LHCN-M2 (cell line): Measurements from ENCODE around the gene CYB5R4. TPM values are rescaled to one million over a fixed set of nuclear protein-coding genes. Genes with fewer than 3 reads are reported as not detected.

ENCODE experiments used
- DNase-seq: peaks from one replicate; pipeline ENCODE4 v3.0.0-alpha.2; 2012; ENCODE audit warnings: low read depth
- polyA plus RNA-seq: library from polyadenylated mRNA; unstranded; fragments of >200 nt; gene quantifications from one replicate; pipeline ENCODE4 v1.2.1, GENCODE V29; 2012; ENCODE audit warnings: missing spikeins
- total RNA-seq: library from RNA; depleted of rRNA; stranded (reverse); fragments of >200 nt; gene quantifications from 2 replicates; pipeline ENCODE4 v1.2.3, GENCODE V29; 2014; rRNA removed

CYB5R4 gene, protein sequence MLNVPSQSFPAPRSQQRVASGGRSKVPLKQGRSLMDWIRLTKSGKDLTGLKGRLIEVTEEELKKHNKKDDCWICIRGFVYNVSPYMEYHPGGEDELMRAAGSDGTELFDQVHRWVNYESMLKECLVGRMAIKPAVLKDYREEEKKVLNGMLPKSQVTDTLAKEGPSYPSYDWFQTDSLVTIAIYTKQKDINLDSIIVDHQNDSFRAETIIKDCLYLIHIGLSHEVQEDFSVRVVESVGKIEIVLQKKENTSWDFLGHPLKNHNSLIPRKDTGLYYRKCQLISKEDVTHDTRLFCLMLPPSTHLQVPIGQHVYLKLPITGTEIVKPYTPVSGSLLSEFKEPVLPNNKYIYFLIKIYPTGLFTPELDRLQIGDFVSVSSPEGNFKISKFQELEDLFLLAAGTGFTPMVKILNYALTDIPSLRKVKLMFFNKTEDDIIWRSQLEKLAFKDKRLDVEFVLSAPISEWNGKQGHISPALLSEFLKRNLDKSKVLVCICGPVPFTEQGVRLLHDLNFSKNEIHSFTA
- 18.4 and 25.8 TPM in 2 replicates for total RNA-seq
- polyA plus RNA-seq = 9.0 TPM

DNA sequence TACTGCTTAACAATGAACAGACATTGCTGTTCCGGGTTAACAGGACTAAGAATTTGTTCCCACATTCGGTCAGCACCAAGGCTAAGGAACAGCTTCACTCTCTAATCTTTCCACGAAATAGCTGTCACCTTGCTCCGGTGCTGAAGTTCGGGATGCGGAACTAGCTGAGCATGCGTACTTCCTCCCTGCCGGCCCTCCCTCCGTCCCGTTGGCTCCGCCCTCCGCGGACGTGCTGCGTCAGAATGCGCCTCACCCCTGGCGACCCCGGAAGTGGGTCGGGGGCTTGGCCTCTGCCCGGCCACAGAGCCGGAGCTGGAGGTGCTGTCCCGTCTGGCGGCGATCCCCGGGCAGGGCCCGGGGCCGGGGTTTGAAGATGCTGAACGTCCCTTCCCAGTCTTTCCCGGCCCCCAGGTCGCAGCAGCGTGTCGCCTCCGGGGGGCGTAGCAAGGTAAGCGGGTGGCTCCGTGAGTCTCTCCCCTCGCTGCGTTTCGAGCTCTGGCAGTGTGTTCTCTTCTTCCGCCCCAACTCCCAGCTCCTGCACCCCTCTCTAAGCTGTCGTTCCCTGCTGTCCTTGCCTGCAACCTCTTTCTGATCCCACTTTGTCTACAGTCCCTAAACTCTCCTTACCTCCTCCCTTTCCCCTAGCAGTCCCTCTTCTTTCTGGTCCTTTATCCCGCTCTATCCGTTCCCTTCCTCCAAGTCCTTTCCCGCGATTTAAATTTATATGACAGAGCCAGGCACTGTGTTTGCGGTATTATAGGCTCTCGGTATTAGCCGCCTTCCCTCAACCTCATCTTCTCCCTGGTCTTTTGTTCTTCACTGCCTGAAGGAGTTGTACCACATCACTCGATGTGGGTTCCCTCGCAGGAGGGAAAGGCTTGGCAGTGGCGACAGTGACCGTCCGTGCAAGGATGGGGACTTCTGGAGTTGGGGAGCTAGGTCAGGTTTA lies at the start of gene CYB5R4:
TSS of gene CYB5R4 (plus strand) at position 280 of the 949 bp plus-strand sequence. CDS start at position 374, 94 bp downstream.
- DNase-seq = peak; percentile 95

DNA sequence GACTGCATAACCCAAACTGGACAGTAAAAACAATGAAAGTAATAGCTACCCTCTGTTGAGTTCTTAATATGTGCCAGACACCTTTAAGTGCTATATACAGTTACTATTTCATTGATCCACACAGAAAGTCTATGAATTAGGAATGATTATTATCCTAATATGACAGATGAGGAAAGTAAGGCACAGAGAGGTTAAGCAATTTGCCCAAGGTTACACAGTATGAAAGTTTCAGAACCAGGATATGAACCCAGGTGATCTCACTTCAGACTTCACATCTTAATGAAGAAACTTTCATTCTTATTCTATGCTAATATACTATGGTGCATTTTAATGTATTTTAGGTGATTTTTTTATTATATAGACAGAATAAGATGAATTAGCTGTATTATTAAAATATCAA lies 46.9 kb upstream of the CYB5R4 start:
- no peak for DNase-seq

DNA sequence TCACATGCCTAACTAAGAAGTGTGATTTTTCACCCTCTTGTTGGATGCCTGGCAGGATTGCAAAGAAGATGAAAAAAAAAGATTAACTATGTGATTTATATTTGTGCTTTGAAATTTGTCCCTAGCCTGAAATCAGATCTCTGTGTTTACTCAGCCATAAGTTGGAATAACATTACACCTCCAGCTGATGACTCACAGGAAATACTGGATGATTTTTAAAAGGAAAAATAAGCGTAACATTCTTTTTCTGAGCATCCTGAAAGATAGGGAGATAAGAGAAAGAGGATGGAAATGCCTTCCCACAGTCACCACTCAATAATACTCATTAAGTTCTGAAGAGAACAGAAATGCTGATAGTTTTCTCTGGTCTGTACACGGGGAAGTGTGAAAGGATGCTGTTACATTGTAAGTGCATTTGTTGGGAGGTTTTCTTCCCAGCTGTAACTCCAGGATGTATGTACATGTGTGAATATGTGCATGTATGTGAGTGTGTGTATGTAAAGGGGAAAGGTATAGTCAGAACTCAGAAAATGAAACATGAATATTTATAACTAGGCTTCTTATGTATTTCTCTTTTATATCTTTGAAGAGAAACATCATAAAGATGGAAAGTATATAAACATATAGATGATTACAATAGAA lies 43.7 kb upstream of the CYB5R4 start:
- peak; percentile 57 for DNase-seq

DNA sequence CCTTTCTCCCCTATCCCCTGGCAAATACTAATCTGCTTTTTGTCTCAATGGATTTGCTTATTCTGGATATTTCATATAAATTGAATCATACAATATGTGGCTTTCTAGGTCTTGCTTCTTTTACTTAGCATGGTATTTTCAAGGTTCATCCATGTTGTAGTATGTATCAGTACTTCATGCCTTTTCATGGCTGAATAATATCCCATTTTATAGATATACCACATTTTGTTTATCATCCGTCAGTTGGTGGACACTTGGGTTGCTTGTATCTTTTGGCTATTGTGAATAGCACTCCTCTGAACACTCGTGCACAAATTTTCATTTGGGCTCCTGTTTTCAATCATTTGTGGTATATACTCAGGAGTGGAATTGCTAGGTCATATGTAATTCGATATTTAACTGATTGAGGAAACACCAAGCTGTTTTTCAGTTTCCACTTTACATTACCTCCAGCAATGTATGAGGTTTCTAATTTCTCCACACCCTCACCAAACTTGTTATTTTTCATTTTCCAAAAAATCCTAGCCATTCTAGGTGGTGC lies 36.8 kb upstream of the CYB5R4 start:
- DNase-seq = no peak

DNA sequence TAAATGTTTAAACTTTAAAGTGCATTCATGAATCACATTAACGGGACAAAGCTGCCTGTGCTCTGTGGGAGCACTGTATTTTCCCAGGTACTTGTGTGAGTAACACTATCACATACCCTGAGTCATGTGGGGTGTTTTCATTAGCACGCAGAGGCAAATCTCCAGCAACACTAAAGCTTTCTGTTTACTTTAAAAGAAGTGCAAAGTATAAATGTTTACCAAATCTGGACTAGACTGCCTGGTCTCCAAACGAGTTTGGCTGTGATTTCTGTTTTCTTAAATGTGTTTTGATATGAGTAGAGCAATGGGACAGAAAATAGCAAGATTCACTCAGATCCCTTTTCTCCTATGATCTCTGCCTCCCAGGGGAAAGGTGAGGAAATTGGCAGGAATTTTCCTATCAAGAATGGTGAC lies 35.1 kb upstream of the CYB5R4 start:
- DNase-seq = peak; percentile 23

DNA sequence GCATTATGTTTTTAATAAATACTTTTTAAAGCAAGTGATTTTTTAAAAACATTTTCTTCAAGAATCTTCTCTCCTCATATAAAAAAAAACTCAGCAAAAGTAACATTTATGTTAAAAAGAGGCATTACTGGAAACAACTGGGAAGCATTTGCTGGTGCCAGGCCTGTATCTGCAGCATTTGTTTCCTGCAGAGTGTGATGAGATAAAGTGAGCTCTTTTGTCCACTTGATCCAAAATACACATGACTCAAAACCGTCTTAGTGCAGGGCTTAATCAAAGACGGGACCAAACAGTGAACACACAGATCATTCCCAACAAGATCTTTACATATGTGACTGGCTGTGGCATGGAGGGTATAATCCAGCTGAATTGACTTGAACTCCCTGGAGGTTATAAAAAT lies 34.7 kb upstream of the CYB5R4 start:
- DNase-seq = no peak

DNA sequence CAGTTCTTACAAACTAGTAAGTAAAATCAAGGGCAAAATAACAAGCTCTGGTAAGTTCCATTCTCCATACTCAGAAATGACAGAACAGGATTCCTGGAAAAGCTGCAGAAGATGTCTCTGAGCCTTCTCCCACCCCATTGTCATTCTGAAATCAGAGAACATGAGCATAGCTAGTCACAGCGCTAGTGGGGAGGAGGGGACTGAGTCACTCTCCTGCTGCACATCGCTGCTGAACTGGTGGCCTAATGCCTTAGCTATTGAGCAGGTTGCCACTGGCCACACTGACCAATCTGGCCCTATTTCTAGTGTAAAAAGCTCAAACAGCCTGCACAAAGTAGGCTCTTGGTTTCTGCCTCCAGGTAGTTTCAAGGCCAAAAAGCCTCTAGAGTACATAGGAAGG lies 32.4 kb upstream of the CYB5R4 start:
- DNase-seq = no peak

DNA sequence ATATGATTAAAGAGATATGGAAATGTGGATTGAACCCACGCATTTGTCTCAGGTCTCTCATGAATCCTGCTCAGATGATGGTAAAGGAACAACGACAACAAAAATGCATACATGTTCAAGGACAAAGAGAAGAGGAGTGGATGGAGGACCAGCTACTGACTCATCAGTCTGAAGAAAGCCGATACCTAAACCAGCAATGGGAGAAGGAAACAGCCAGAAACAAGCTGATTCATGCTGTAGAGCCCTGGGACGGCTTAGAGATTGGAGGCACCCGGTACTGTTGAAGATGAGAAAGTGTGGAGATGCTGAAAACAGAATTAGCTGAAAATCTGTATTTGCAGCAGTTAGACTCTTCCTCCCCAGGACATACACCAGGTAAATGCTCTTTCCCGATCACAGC lies 20.8 kb upstream of the CYB5R4 start:
- peak; percentile 58 for DNase-seq

DNA sequence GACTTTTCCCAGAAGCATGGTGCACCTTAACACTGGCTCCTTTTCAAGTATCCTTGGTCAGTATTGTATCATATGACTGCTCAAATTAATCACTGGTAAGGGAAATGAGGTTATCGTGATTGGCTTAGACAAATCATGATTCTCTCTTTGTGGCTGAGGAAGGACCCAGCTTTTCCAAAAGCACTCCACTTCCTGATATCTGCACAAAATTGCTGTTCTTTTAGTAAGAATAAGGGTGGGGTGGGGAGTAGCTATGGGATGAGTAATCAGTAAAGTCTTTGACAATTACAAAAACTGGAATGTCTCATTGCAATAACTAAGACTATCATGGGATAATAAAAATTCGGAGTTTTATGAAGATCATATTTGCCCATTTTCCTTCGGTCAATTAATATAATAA lies 15.3 kb upstream of the CYB5R4 start:
- DNase-seq = no peak

DNA sequence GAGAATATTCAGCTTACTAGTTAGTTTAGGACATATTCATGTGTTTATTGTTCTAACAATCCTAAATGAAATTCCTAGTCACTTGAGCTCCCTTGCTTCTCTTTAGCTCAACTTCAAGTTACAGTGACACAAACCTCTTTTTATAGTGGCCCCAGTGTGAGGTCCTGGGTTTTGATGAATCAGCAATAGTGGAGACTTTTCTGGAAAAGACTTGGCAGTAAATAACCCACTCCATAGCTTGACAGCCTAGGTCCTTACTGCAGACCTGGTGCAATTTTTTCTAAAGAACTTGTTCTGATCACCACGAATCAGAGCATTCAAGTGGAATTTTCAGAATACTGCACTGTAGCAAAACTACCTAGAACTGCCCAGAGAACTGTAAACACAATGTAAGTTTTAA lies 13.2 kb upstream of the CYB5R4 start:
- no peak for DNase-seq

DNA sequence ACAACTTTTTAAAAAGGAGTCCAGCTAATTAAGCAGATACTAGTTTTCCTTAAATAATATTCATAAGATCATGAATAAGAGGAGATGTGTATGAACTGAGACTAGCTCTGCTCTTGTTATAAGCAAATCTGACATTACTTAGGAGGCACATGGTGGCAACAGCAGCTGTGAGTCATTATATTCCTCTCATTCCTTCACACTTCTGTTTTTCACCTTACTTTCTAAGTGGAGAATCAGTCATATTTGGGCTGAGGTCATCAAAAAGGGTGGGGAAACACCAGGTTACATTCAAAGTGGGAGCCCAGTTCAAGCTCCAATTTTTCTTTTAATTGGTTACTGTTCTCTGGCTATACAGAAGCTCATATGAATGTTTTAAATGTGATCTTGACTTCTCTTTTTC lies 12.3 kb upstream of the CYB5R4 start:
- no peak for DNase-seq

DNA sequence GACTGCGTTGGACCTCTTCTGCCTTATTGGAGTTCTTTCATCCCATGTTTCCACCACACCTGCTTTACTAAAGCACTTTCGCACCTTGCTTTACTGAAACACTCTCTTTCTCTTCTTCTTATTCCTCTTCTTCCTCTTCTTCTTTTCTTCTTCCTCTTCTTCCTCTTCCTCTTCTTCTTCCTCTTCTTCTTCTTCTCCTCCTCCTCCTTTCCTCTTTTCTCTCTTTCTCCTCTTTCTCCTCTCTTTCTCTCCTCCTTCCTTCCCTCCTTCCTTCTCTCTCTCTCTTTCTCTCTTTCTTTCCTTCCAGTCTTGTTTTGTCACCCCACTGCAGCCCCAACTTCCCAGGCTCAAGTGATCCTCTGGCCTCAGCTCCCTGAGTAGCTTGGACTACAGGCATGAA lies 10.4 kb upstream of the CYB5R4 start:
- DNase-seq = no peak

DNA sequence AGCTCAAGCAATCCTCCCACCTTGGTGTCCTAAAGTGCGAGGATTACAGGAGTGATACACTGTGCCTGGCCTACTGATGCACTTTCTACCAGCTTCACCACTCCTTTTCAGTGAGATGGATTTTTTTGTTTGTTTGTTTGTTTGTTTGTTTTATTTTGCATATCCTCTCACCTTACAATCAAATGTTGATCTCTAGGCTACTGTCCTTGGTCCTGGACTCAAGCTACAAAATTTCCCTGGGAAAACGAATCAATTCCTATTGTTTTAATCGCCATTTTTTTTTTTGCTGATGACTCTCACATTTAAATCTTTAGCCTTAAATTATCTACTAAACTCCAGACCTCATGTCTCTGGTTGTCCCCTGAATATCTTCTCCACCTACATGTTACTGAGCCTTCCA lies 9.9 kb upstream of the CYB5R4 start:
- no peak for DNase-seq

DNA sequence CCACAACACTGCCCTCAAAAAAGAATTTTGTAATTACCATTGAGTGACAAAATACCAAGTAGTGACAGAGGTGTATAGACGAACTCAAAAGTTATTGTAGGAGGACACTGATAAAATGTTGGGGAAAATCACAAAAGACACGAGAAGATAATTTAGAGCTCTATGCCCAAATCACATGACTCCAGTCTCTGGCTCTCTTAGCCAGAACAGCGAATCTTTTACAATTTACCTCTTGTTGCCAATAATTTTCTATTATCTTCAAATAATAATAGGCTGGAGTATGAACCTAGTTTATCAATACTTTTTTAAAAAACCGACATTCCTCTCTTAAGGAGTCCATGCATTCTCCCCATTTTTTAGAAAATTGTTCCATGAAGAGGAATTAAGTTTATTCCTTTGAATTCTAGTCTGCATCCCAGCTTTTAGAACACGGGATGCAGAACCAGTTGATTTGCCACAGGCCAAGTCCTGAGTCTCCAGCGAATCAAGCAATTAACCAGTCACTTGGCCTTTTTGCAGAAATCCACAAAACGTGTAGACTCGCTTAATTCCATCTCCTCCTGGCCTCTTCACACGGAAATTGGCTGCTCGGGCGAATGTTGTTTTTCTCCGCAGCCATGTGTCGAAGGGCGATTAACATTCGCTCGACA lies 6.8 kb upstream of the CYB5R4 start:
- DNase-seq = no peak

DNA sequence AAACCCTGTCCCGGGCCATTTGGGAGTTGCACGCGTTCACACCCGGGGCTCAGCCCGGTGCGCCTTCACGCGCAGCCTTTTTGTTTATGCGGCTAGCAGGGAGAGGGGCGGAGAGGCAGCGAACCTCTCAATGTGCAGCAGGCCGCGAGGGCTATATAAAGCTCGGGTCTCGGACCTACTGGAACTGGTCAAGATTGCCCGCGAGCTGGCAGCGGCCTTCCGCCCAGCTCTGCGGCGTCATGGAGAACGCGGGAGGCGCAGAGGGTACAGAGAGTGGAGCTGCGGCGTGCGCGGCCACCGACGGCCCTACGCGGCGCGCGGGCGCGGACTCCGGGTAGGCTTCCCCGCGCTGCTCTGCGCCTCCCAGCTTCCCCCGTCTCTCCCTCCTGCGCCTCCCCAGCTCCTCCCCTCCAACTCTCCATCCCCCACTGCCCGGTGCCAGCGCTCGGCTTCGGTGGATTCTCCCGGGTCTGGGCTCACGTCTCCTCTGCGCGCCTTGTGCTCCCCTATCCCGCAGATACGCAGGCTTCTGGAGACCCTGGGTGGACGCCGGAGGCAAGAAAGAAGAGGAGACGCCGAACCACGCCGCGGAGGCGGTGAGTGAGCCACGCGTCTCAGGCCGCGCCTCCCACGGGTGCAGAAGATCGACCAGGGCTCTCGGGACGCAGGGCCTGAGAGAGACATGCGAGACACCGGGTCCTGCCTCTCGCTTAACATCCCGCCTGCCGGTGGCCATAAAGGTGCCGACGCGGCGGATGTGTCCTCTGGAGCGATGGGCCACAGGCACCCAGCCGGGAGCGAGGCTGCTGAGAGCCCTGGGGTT lies 6.1 kb upstream of the CYB5R4 start, which contains the start of gene RIPPLY2:
TSS of gene RIPPLY2 (plus strand) at position 183 of the 823 bp plus-strand sequence. CDS start at position 240, 57 bp downstream.
- DNase-seq = no peak

DNA sequence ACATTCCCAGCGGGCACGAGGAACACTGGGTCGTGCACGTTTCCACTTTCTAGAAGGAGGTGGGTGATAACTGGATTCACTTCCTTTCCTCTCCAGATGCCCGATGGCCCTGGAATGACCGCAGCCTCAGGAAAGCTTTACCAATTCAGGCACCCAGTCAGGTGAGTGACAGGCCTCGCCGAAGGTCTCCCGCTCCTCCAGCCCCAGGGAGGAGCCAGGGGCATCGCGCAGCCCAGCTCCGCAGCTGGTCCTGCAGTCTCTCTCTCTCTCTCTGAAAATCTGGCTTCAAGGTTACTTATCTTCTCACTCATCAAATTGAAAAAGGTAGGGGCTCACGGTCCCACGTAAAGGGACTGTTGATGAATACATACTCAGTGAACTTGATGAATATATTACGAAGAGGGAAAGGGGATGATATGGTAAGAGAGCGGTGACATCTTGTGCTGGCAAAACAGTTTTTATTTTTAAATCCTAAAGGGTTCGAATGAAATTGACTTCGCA lies 5.4 kb upstream of the CYB5R4 start:
- no peak for DNase-seq

DNA sequence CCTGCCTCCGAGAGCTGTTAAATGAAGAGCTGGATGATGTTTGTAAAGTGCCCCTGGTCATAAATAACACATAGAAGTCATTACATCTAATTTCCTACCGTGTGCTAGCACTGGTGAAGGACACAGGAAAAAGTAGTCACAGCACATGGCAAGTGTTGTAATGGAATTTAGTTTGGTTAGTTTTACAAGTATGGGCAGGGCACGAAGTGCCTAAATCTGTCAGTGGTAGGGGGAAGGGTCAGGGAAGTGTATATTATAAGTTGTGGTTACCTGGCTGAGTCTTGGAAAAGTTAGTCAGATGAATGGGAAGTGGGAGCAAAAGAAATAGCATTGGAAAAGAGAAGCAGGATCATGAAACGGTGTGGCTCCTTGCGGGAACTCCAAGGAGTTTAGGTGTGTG lies 4.7 kb upstream of the CYB5R4 start:
- DNase-seq = no peak

DNA sequence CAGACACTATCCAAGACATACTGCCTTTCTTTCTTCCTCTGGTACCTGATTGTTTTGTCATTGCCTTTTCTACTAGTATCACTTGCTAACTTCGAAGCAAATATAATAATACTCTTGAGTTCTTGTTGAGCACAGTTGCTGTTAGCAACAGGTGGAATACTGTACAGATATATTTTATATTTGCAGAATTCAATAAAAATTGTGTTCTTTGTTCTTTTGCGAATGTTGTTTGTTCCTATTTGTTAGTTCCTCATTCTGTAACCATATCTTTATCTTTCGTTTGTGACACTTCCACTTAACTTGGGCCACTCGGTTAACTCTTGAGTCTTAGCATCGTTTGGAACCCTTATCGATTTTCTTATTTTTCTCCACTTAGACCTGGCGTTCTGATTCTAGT lies 868 bp downstream of the CYB5R4 start:
- DNase-seq = no peak

DNA sequence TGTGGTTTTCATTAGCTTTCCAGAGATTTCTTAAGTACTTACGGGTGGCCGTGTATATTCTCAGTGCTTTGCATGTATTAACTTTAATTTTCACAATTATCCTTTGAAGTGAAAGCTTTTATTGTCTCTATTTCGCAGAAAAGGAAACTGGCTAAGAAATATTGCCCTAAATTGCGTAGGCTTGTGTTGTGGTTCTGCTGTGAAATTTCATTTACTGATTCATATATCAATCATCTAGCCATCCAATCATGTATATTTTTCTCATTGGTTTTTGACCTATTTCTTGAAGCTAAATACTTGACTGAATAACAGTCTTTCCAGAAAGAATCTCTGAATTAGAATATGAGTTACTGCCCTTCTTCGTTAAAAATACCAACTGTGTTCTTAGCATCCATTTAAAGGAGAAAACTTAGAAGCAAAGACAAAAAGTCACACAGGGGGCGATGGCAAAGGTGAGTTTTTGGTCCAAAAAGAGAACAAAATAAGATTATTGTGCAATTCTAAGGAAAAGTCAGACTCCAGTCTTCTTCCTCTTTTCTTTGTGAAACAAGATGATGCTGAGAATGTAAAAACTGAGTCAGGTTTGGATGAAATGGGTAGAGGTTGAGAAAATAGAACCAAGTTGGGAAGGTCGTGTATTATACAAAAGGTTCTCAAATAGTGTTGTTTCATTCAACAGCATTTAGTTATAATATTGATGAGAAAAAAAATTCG lies 1.4 kb downstream of the CYB5R4 start:
- DNase-seq = no peak
